HepG2 (cell line): ENCODE results near the gene WRAP73. TPM values are rescaled to one million over a fixed set of nuclear protein-coding genes. Genes with fewer than 3 reads are reported as not detected.

Experiments
- ATAC-seq: fragments of 200-7000 bp; cut with Tn5 transposase; 3 replicates; pipeline ENCODE4 v1.9.1; 2020; ENCODE audit warnings: mild to moderate bottlenecking, moderate library complexity
- BruUV-seq: library from RNA; stranded (reverse); fragments of 400-500 nt; replicated peaks from 2 replicates; lab custom pipeline; 2021; lab: Mats Ljungman, UMichigan
- CTCF ChIA-PET: fragments of 300-600 bp; formaldehyde crosslinking; extraction: SDS; loops from one replicate; lab custom pipeline; 2021; ENCODE audit warnings: low total read pairs, inconsistent platforms, low intra/inter-chr PET ratio; lab: Yijun Ruan, JAX
- POLR2A ChIA-PET: fragments of 350-600 bp; sonication (Branson Sonifier 250); formaldehyde crosslinking; loops from one replicate; lab custom pipeline; 2020; ENCODE audit warnings: antibody characterized with exemption, inconsistent platforms; lab: Yijun Ruan, JAX
- DNase-seq: peaks from one replicate; pipeline ENCODE4 v3.0.0-alpha.2; 2015; ENCODE audit warnings: low spot score
- FAIRE-seq: peaks from 3 replicates; lab custom pipeline; 2011; peaks lifted over from hg19 to GRCh38; lab: Jason Lieb, UNC
- H2AFZ ChIP-seq: one replicate; pipeline ENCODE4 v1.6.1; 2011; ENCODE audit warnings: low read length, inconsistent platforms
- H3K27ac ChIP-seq: fragments of 300-600 bp; 3 replicates; pipeline ENCODE4 v1.8.0; 2011; ENCODE audit warnings: mixed run types, mild to moderate bottlenecking, mixed read lengths, low read length, inconsistent platforms; ENCODE audit not compliant: insufficient read depth; ENCODE audit errors: extremely low read length
- H3K27me3 ChIP-seq, 2 experiments: fragments of 200-600 bp in 1 of 2; 2 replicates in 1 of 2; 3 replicates in 1 of 2; pipeline versions ENCODE4 v1.6.0 to v1.8.0; 2011; ENCODE audit warnings: low read length in 2 of 2, mild to moderate bottlenecking in 2 of 2, moderate library complexity in 2 of 2, inconsistent platforms in 1 of 2; ENCODE audit not compliant: insufficient read depth in 2 of 2, control insufficient read depth in 1 of 2
- H3K36me3 ChIP-seq, 2 experiments: fragments of 200-600 bp in 1 of 2; replicated peaks in 1 of 2; 2 replicates in 1 of 2; 3 replicates in 1 of 2; pipeline versions ENCODE4 v1.5.1 to v1.8.0; 2011; ENCODE audit warnings: low read length in 2 of 2, inconsistent platforms in 1 of 2; ENCODE audit not compliant: insufficient read depth in 2 of 2, control insufficient read depth in 1 of 2
- H3K4me1 ChIP-seq: 2 replicates; pipeline ENCODE4 v1.5.1; 2012; ENCODE audit warnings: low read length, inconsistent platforms; ENCODE audit not compliant: insufficient read depth
- H3K4me2 ChIP-seq: 2 replicates; pipeline ENCODE4 v1.6.0; 2011; ENCODE audit warnings: low read depth, low read length, inconsistent platforms
- H3K4me3 ChIP-seq, 3 experiments: fragments of 200-600 bp in 1 of 3; sonication (generic), shearing (Covaris generic) in 1 of 3; replicated peaks in 1 of 3; 2 replicates each; pipeline ENCODE4 v1.5.1; 2011 to 2016; ENCODE audit warnings: low read length in 3 of 3, inconsistent platforms in 2 of 3, low read depth in 2 of 3, mild to moderate bottlenecking in 2 of 3, control low read depth in 1 of 3, mixed read lengths in 1 of 3; ENCODE audit not compliant: insufficient read depth in 1 of 3
- H3K79me2 ChIP-seq: one replicate; pipeline ENCODE4 v1.6.1; 2011; ENCODE audit warnings: low read length, inconsistent platforms; ENCODE audit not compliant: insufficient read depth
- H3K9ac ChIP-seq: 2 replicates; pipeline ENCODE4 v1.6.0; 2011; ENCODE audit warnings: mild to moderate bottlenecking, low read depth, low read length, inconsistent platforms; ENCODE audit not compliant: insufficient read depth
- H3K9me3 ChIP-seq: 2 replicates; pipeline ENCODE4 v1.5.1; 2012; ENCODE audit warnings: mild to moderate bottlenecking, low read length
- H4K20me1 ChIP-seq: 2 replicates; pipeline ENCODE4 v1.6.0; 2011; ENCODE audit warnings: inconsistent platforms, mild to moderate bottlenecking, low read length, moderate library complexity; ENCODE audit not compliant: insufficient read depth
- ZBTB40 ChIP-seq, 2 experiments: fragments of 450-650 bp in 1 of 2; sonication (generic) in 1 of 2; formaldehyde crosslinking in 1 of 2; IDR thresholded peaks; 2 replicates each; pipeline versions ENCODE4 v1.6.1 to v1.8.0; 2016 to 2022; ENCODE audit warnings: antibody characterized with exemption in 1 of 2, mild to moderate bottlenecking in 1 of 2, missing genetic modification reagents in 1 of 2
- ZFP36 ChIP-seq: fragments of 150-350 bp; IDR thresholded peaks from 2 replicates; pipeline ENCODE4 v1.6.1; 2018; ENCODE audit warnings: borderline replicate concordance, low read length, low read depth; ENCODE audit not compliant: partially characterized antibody
- ZMYM2 ChIP-seq: sonication (generic); formaldehyde crosslinking; IDR thresholded peaks from 2 replicates; pipeline ENCODE4 v1.8.0; 2022; ENCODE audit warnings: mild to moderate bottlenecking, missing genetic modification reagents
- ZNF329 ChIP-seq: sonication (generic); formaldehyde crosslinking; IDR thresholded peaks from 2 replicates; pipeline ENCODE4 v1.9.0; 2021; ENCODE audit warnings: low read depth, mild to moderate bottlenecking, missing genetic modification reagents
- WGBS: methylation state at CpG from one replicate; pipeline ENCODE4 v1.1.6; 2017; ENCODE audit warnings: low lambda C conversion rate; 5-methylcytosine and 5-hydroxymethylcytosine counted together
- in situ Hi-C: cut with HindIII; loops from 2 replicates; pipeline ENCODE4 v1.10.0; 2017; ENCODE audit warnings: low pct_unique_long_range_greater_than_20kb; ENCODE audit not compliant: extremely low pct_ligation_motif_present
- intact Hi-C: fragments of 100-400 bp; cut with micrococcal nuclease; formaldehyde crosslinking; loops from one replicate; pipeline ENCODE4 v1.10.0; 2022; ENCODE audit not compliant: unreplicated experiment
- polyA plus RNA-seq, 8 experiments: library from polyadenylated mRNA; depleted of rRNA in 3 of 8; stranded (reverse) in 7 of 8; unstranded in 1 of 8; fragments of >200 nt; fragmentation: Illumina TruSeq in 4 of 8; extraction: Trizol in 4 of 8; gene quantifications; 2 replicates each; pipeline versions ENCODE4 v1.2.1 to v1.2.3, GENCODE V29; 2011 to 2016; ENCODE audit warnings: low read depth in 4 of 8, missing spikeins in 1 of 8, mixed read lengths in 1 of 8; ENCODE audit not compliant: insufficient read depth in 1 of 8
- total RNA-seq, 5 experiments: library from RNA; depleted of rRNA; stranded (reverse); fragments of >200 nt; fragmentation: Illumina TruSeq; extraction: Trizol; gene quantifications; 2 replicates each; pipeline ENCODE4 v1.2.3, GENCODE V29; 2016; ENCODE audit warnings: low read depth in 1 of 5

WRAP73 gene
- total and polyA plus RNA-seq, 2 of the 13 experiments (the other 11 are each of a cell fraction or from before 2014, with no cell fraction given) = 18.1 to 40.4 TPM

- POLR2A ChIA-PET = no interaction called here
- intact Hi-C loops = no loop called here
- no TSS peak for BruUV-seq
- FAIRE-seq = no peak
- TF ChIP-seq ZNF329 (CRISPR knock-in tag) = peak; percentile 99
- TF ChIP-seq ZFP36 = no peak
- TF ChIP-seq, all 625 proteins: peak for 1
- no peak overlapping the region for H3K9ac ChIP-seq
- no peaks in the 10 kb centered on the region for H3K4me1 ChIP-seq
- no peaks in the 10 kb centered on the region; a peak in 1 of 5 replicates for H3K36me3 ChIP-seq
- no peak overlapping the region for H2AFZ ChIP-seq
- no peak overlapping the region for H3K4me2 ChIP-seq
- ATAC-seq (no peak), DNase-seq (no peak)
- H3K27ac ChIP-seq = no peak overlapping the region
- WGBS = 100% methylated on average over 1 of the region's 1 CpG
- H3K27me3 ChIP-seq = no peaks in the 10 kb centered on the region; a peak in 1 of 5 replicates
- no peak overlapping the region for H3K4me3 ChIP-seq
- in situ Hi-C loops = no loop called here
- CTCF ChIA-PET = no interaction called here
- no peaks in the 10 kb centered on the region for H4K20me1 ChIP-seq
- H3K9me3 ChIP-seq = no peaks in the 10 kb centered on the region
- no peaks in the 10 kb centered on the region for H3K79me2 ChIP-seq
Measured at GRCh38 chr1:3683197-3683596, 33.3 kb upstream of the WRAP73 start.

- intact Hi-C loops (no loop called here), in situ Hi-C loops (no loop called here)
- ChIA-PET CTCF (no interaction called here), POLR2A (no interaction called here)
- H2AFZ ChIP-seq = no peak overlapping the region
- no peak overlapping the region for H3K4me3 ChIP-seq
- H3K79me2 ChIP-seq = no peaks in the 10 kb centered on the region
- no peaks in the 10 kb centered on the region for H3K9me3 ChIP-seq
- H3K27ac ChIP-seq = no peak overlapping the region
- WGBS = 100% methylated on average over 1 of the region's 27 CpGs
- no peak overlapping the region for H3K4me2 ChIP-seq
- H3K4me1 ChIP-seq = no peaks in the 10 kb centered on the region
- H4K20me1 ChIP-seq = no peaks in the 10 kb centered on the region
- no peaks in the 10 kb centered on the region; a peak in 1 of 5 replicates for H3K27me3 ChIP-seq
- no peak for FAIRE-seq
- no peak for DNase-seq
- no TSS peak for BruUV-seq
- H3K9ac ChIP-seq = no peak overlapping the region
- no peak for ATAC-seq
- no peaks in the 10 kb centered on the region; a peak in 1 of 5 replicates for H3K36me3 ChIP-seq
- TF ChIP-seq ZBTB40 (IDR thresholded peaks at IDR 0.05) (no peak), ZBTB40 (CRISPR knock-in tag; IDR thresholded peaks at IDR 0.05) (no peak), ZMYM2 (CRISPR knock-in tag) (no peak)
Measured at GRCh38 chr1:3681898-3682806, 32.2 kb upstream of the WRAP73 start.
